HFFc6 (cell line): Measurements from ENCODE around the gene STOML2. TPM values are rescaled to one million over a fixed set of nuclear protein-coding genes. Genes with fewer than 3 reads are reported as not detected.

Experiments
- DNase-seq: peaks from one replicate; pipeline ENCODE4 v3.0.0-alpha.2; 2018
- H3K27ac Mint-ChIP-seq: 2 replicates; pipeline ENCODE4 v1.8.0; 2020; ENCODE audit warnings: mild to moderate bottlenecking, mixed read lengths
- H3K27me3 Mint-ChIP-seq: 2 replicates; pipeline ENCODE4 v1.8.0; 2021; ENCODE audit warnings: mild to moderate bottlenecking, moderate library complexity, mixed read lengths; ENCODE audit not compliant: insufficient read depth
- H3K36me3 Mint-ChIP-seq: 2 replicates; pipeline ENCODE4 v1.8.0; 2021; ENCODE audit warnings: low read depth, mixed read lengths
- H3K4me1 Mint-ChIP-seq: 2 replicates; pipeline ENCODE4 v1.8.0; 2020; ENCODE audit warnings: low read depth, mixed read lengths
- H3K4me3 Mint-ChIP-seq: 2 replicates; pipeline ENCODE4 v1.8.0; 2020; ENCODE audit warnings: mild to moderate bottlenecking, moderate library complexity, mixed read lengths
- H3K9me3 Mint-ChIP-seq: 2 replicates; pipeline ENCODE4 v1.8.0; 2020; ENCODE audit warnings: mild to moderate bottlenecking, mixed read lengths
- total RNA-seq, 6 experiments: library from RNA; stranded (reverse); fragmentation: NEBNext Ultra II Directional; extraction: Animal tissue kit (Norgen Biotek cat#: 25700); gene quantifications; 2 replicates in 1 of 6; 3 replicates in 5 of 6; pipeline ENCODE4 v1.2.3, GENCODE V29; 2021
- TF ChIP-seq, protein P1 (sequence below): fragments of 200-600 bp; sonication (generic); IDR thresholded peaks from 2 replicates; pipeline ENCODE4 v1.5.0; 2021; ENCODE audit warnings: antibody characterized with exemption, mild to moderate bottlenecking

STOML2 gene
- total RNA-seq, 6 experiments from 2014 or later = 118 to 139 (median 123) TPM

DNA sequence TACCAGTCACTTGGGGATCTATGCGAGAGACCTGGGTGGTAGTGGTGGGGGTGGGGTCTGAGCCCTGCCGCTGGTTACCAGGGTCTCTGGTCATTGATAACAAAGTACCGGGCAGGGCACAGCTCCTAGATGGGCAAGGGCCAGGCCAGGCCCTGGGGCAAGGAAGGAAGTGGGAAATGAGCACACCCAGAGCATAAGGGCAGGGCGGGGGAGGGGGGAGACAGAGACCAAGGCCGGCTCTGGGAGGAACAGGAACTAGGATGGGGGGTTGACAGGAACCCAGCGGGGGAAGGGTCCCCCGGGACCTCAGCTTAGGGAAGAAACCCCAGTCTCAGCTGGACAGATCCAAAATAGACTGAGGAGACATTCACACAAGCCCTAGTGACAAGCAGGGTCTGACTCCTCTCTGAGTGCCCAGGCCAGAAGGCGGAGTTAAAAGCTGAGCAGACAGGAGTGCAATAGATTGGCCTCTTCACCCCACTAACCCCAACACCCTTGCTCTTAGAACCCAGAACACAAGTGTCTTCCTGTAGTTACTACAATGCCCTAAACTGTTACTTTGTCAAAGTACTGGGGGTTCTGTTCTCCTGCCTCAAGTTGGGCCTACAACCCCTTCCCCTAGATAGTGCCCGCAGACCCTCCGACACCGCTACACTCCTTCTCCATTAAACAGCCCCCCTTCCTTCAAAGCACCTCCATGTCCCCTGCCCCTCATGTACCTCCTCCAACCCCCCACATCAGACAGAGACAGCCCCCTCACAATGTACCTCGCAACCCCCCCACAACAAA lies 12.1 kb upstream of the STOML2 start:
- TF ChIP-seq, protein P1, sequence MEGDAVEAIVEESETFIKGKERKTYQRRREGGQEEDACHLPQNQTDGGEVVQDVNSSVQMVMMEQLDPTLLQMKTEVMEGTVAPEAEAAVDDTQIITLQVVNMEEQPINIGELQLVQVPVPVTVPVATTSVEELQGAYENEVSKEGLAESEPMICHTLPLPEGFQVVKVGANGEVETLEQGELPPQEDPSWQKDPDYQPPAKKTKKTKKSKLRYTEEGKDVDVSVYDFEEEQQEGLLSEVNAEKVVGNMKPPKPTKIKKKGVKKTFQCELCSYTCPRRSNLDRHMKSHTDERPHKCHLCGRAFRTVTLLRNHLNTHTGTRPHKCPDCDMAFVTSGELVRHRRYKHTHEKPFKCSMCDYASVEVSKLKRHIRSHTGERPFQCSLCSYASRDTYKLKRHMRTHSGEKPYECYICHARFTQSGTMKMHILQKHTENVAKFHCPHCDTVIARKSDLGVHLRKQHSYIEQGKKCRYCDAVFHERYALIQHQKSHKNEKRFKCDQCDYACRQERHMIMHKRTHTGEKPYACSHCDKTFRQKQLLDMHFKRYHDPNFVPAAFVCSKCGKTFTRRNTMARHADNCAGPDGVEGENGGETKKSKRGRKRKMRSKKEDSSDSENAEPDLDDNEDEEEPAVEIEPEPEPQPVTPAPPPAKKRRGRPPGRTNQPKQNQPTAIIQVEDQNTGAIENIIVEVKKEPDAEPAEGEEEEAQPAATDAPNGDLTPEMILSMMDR = no peak
- DNase-seq = peak; percentile 47
- Mint-ChIP-seq H3K27me3 (peaks cover 7% of the 10 kb centered on the region; the same call in 1 of the 2 replicates), H3K36me3 (peaks cover 5% of the 10 kb centered on the region), H3K27ac (peak overlapping the region; percentile 94), H3K4me1 (peaks cover 53% of the 10 kb centered on the region), H3K4me3 (peak overlapping the region; percentile 93), H3K9me3 (no peaks in the 10 kb centered on the region)

DNA sequence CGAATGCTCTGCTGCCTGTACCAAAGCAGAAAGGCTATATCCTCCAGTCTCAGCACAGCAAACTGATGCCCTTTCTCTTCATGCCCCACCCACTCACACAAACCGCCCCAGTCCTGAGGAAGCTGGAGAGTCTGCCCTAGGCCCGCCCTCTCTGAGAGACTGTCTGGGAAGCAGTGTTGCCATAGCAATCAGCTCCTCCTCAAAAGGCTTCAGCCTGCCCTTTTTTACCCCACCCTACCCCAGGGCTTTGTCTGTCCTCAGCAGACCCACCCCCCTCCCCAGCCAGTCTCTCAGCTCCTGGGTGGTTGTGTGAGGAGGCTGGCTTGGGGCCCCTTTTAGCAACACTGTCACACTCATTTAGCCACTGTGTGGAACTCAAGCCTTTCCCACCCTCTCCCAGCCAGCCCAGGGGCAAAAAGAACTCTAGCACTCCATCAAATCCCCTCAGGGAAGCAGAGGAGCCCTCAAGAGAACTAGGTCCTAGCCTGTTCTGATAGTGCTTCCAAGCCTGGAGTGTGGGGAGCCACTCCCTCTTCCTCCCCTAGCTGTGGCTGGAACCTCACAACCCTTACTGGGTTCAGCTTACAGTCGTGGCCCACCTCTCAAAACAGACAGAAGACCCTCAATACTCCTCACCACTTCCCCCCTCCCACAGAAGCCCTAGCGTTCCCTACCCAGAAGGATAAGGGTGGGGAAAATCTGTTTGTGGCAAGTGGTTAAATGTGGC lies 11.3 kb upstream of the STOML2 start:
- DNase-seq = peak; percentile 98
- Mint-ChIP-seq H3K36me3 (peaks cover 5% of the 10 kb centered on the region), H3K4me3 (peak overlapping the region; percentile 93), H3K9me3 (no peaks in the 10 kb centered on the region), H3K4me1 (peaks cover 61% of the 10 kb centered on the region), H3K27ac (peak overlapping the region; percentile 94), H3K27me3 (peaks cover 7% of the 10 kb centered on the region; the same call in 1 of the 2 replicates)
- TF ChIP-seq, protein P1 = no peak

DNA sequence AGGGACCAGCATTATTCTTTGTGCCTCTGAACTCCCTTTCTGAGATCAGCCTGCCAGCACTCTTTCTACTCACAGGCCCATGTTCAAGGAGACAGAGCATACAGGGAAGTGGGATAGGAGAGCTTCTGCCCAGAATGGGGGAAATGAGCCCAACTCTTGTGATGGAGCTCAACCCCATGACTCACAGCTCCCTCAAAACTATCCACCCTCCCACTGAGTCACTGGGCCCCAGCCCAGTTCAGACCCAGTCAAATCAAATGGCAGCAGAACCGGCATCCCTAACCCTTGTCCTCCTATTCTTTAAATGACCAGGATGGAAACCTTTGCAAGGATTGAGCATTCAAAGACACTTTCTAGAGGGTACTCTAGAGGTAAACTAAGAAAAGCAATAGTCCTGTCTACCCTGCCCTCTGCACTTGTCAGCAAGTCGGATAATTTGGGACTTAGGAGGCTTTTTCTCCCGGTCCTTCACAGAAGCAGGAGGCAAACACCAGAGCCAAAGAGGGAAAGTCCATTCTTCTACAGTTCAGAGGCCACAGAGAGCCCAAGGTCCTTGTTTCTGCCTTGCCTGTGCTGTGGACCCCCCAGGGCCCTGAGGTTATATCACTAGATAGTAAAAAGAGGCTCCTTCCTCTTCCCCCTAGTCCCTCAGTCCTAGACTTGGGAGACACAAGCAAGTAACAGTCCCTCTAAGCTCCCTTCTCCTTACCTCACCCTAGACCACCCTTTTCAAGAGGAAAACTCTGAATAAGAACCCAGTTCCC lies 9.5 kb upstream of the STOML2 start:
- peak; percentile 74 for DNase-seq
- Mint-ChIP-seq H3K27ac (peak overlapping the region; percentile 97), H3K36me3 (peaks cover 5% of the 10 kb centered on the region), H3K27me3 (peaks cover 7% of the 10 kb centered on the region; the same call in 1 of the 2 replicates), H3K9me3 (no peaks in the 10 kb centered on the region), H3K4me1 (peaks cover 65% of the 10 kb centered on the region), H3K4me3 (peak overlapping the region; percentile 89)
- TF ChIP-seq, protein P1 = no peak

DNA sequence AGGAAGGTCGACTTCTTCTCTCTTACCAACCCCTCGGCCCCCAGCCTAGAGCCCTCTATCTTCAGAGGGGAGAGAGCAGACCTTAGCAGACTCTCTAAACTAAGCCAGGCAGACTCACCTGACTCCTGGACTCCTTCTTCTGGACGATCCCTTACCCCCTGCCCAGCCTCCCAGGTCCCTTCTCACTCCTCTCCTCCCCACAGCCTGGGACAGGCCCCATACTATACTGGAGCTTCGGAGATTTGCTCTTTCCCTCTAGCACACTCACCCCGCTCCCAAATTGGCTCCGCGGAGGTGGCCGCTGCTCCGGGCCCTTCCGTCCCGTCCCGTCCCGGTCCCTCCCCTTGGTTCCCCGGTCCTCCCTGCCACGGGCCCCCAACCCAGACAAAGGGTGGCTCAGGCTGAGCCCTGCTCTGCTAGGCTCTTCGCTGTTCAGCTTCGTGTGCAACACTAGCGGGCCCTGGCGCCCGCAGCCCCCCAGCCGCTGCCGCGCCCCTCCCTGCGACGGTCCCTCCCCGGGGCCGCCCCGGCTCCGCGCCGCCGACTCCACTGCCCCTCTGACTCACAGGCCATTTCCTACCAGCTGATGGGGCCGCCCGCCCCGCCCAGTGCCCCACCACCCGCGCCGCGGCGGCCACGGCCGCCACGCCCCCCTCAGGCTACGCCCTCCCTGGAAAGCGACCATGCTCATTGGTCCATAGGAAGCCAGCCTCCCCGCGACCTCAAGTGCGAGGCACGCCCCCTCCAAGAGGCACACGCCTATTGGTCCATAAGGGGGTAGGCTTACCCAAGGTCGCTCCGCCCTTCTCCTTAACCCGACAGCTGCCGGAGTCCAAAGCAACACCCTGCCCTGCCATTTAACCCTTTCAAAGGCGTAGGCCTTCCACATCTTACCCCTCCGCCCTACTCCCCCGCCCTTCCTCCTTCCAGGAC lies 8.3 kb upstream of the STOML2 start:
- no peaks in the 10 kb centered on the region for H3K9me3 Mint-ChIP-seq
- TF ChIP-seq, protein P1 = no peak
- peak overlapping the region; percentile 97 for H3K27ac Mint-ChIP-seq
- DNase-seq = peak; percentile 98
- H3K4me1 Mint-ChIP-seq = peaks cover 55% of the 10 kb centered on the region
- peaks cover 5% of the 10 kb centered on the region for H3K36me3 Mint-ChIP-seq
- peak overlapping the region; percentile 89 for H3K4me3 Mint-ChIP-seq
- peaks cover 7% of the 10 kb centered on the region; the same call in 1 of the 2 replicates for H3K27me3 Mint-ChIP-seq
